GM12878 (cell line): Measurements from ENCODE around the gene NDOR1. TPM values are rescaled to one million over a fixed set of nuclear protein-coding genes. Genes with fewer than 3 reads are reported as not detected.

Experiments used
- CEBPZ ChIP-seq: fragments of 150-350 bp; IDR thresholded peaks from 2 replicates; pipeline ENCODE4 v1.6.1; 2016; ENCODE audit warnings: low read depth, low read length
- ETV6 ChIP-seq, 2 experiments: fragments of 450-650 bp in 1 of 2; IDR thresholded peaks in 1 of 2; conservative IDR thresholded peaks in 1 of 2; 2 replicates each; pipeline ENCODE4 v1.6.1; 2014; ENCODE audit warnings: antibody characterized with exemption in 1 of 2, borderline replicate concordance in 1 of 2, low read depth in 1 of 2, mild to moderate bottlenecking in 1 of 2, moderate library complexity in 1 of 2
- REST ChIP-seq: IDR thresholded peaks from 2 replicates; pipeline ENCODE4 v1.6.1; 2012; ENCODE audit warnings: mild to moderate bottlenecking, low read depth, low read length
- SMARCA5 ChIP-seq: fragments of 450-650 bp; IDR thresholded peaks from 2 replicates; pipeline ENCODE4 v1.6.1; 2017; ENCODE audit warnings: mild to moderate bottlenecking
- ZBTB33 ChIP-seq: fragments of 450-650 bp; IDR thresholded peaks from 2 replicates; pipeline ENCODE4 v1.6.1; 2017; ENCODE audit warnings: mild to moderate bottlenecking
- polyA plus RNA-seq, 11 experiments: library from polyadenylated mRNA; depleted of rRNA in 4 of 11; unstranded in 6 of 11; stranded (reverse) in 5 of 11; fragments of >200 nt; fragmentation: Nextera tagmentation in 4 of 11; fragmentation: Illumina TruSeq in 1 of 11; extraction: Ambion mirVana in 4 of 11; extraction: Trizol in 1 of 11; gene quantifications; 1 replicate in 1 of 11; 2 replicates in 10 of 11; pipeline versions ENCODE4 v1.2.1 to v1.2.3, GENCODE V29; 2011 to 2016; ENCODE audit warnings: inconsistent platforms in 2 of 11, missing spikeins in 2 of 11, low read depth in 1 of 11
- total RNA-seq, 4 experiments: library from RNA; depleted of rRNA in 3 of 4; stranded (reverse); fragments of >200 nt in 3 of 4; fragmentation: Illumina TruSeq in 1 of 4; extraction: Trizol in 1 of 4; gene quantifications; 2 replicates each; pipeline versions ENCODE4 v1.2.1 to v1.2.3, GENCODE V29; 2013 to 2021

NDOR1 gene
- total and polyA plus RNA-seq, 10 of the 15 experiments (the other 5 are each of a cell fraction or from before 2014, with no cell fraction given), result 0.04 to 32.9 (median 11.1) TPM

- no peak for TF ChIP-seq REST
- no peak for TF ChIP-seq ZBTB33
- no peak for TF ChIP-seq ETV6 (conservative IDR thresholded peaks at IDR 0.05 in 1 of 2, IDR thresholded peaks at IDR 0.05 in 1 of 2; ENCODE audit: borderline replicate concordance in 1 of 2, low read depth in 1 of 2)
- TF ChIP-seq CEBPZ, result no peak
- no peak for TF ChIP-seq SMARCA5
These were observed 41.7 kb upstream of the NDOR1 start (continued) for GRCh38 chr9:137163805-137164204.
